GM12891 (cell line): Measurements from ENCODE around the gene COLEC12.

Experiments
- POLR2A ChIP-seq: IDR thresholded peaks from 2 replicates; pipeline ENCODE4 v1.6.1; 2011; ENCODE audit warnings: low read depth, low read length, control low read depth
- SPI1 ChIP-seq: IDR thresholded peaks from 2 replicates; pipeline ENCODE4 v1.6.1; 2011; ENCODE audit warnings: low read depth, low read length, control low read depth

GRCh38 chr18:493986-494983 is 6.2 kb downstream of the COLEC12 start:
- no peak for TF ChIP-seq POLR2A
- TF ChIP-seq SPI1: no peak
